Measurements from ENCODE around the gene PTPRF. TPM values are rescaled to one million over a fixed set of nuclear protein-coding genes. Genes with fewer than 3 reads are reported as not detected.

PTPRF gene
- total RNA-seq, 3 donors from 2014 or later (not counting 1 experiment from before 2014, with no cell fraction given), result 0.12 to 1.9 TPM; not detected in 1

DNA sequence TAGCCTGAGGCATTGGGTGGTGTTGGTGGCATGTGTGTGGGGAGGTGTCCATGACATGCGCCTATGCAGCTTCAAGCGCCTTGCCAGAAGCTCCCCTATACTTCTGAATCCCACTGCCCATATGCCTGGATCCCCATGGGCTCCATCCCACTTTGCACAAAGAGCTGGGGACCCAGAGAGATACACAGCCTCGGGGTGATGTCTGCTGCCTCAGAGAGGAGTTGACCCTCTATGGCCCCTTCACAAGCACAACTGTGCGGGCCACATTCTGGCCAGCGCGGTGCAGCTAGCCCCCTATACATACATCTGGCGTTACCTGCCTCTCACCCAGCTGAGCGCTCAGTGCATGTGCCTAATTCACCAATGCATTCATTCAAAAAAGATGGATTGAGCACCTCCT lies 9.6 kb upstream of the PTPRF start:
- DNase-seq (no peak), ATAC-seq (no peak)
- WGBS (ENCODE audit: insufficient coverage), result 91% methylated on average over 7 of the region's 8 CpGs
- no peaks in the 10 kb centered on the region for H3K36me3 Mint-ChIP-seq
- no peaks in the 10 kb centered on the region for H3K4me1 Mint-ChIP-seq
- H3K27me3 Mint-ChIP-seq (ENCODE audit: low read depth in 2 of 2), result peaks cover 37 to 69% of the 10 kb centered on the region in 2 donors
- no peak overlapping the region for H3K27ac ChIP-seq (ENCODE audit: low read length)
- H3K4me3 Mint-ChIP-seq, result no peak overlapping the region
- intact Hi-C loops (cut with micrococcal nuclease), result no loop called here
- peaks cover 7% of the 10 kb centered on the region for H3K27me3 ChIP-seq (ENCODE audit: control insufficient read depth, insufficient read depth, low read length)
- no peaks in the 10 kb centered on the region for H3K36me3 ChIP-seq (ENCODE audit: control insufficient read depth, insufficient read depth, low read length)
- no peaks in the 10 kb centered on the region for H3K4me1 ChIP-seq (ENCODE audit: control insufficient read depth, insufficient read depth, low read length)
- H3K4me3 ChIP-seq (ENCODE audit: low read length), result no peak overlapping the region
- H3K9me3 ChIP-seq (ENCODE audit: control insufficient read depth, insufficient read depth, low read length), result no peaks in the 10 kb centered on the region
- TF ChIP-seq, protein P1, sequence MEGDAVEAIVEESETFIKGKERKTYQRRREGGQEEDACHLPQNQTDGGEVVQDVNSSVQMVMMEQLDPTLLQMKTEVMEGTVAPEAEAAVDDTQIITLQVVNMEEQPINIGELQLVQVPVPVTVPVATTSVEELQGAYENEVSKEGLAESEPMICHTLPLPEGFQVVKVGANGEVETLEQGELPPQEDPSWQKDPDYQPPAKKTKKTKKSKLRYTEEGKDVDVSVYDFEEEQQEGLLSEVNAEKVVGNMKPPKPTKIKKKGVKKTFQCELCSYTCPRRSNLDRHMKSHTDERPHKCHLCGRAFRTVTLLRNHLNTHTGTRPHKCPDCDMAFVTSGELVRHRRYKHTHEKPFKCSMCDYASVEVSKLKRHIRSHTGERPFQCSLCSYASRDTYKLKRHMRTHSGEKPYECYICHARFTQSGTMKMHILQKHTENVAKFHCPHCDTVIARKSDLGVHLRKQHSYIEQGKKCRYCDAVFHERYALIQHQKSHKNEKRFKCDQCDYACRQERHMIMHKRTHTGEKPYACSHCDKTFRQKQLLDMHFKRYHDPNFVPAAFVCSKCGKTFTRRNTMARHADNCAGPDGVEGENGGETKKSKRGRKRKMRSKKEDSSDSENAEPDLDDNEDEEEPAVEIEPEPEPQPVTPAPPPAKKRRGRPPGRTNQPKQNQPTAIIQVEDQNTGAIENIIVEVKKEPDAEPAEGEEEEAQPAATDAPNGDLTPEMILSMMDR (IDR thresholded peaks at IDR 0.05), result no peak
- H3K9me3 Mint-ChIP-seq, result no peaks in the 10 kb centered on the region
- H3K27ac Mint-ChIP-seq, result no peak overlapping the region

DNA sequence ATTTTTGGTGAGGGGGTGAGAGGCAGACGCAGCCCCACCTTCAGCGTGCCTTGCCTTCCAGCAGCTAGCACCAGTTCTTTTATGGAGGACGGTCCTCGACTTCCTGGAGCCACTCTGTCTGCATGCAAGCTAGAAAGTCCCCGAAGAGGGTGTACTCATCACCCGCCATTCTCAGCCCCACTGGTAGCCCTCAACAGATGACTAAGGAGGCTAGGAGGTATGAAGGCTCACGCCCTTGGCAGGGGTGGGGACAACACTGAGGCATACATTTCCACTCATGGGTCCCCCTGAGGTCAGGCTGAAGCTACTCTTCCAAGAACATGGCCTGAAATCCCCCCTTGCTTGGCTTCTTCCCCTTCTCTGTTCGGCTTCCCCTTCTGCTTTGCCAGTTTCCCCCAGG lies 8.9 kb upstream of the PTPRF start:
- H3K27ac ChIP-seq (ENCODE audit: low read length), result no peak overlapping the region
- peaks cover 7% of the 10 kb centered on the region for H3K27me3 ChIP-seq (ENCODE audit: control insufficient read depth, insufficient read depth, low read length)
- H3K4me1 ChIP-seq (ENCODE audit: control insufficient read depth, insufficient read depth, low read length), result no peaks in the 10 kb centered on the region
- H3K36me3 Mint-ChIP-seq, result no peaks in the 10 kb centered on the region
- no peaks in the 10 kb centered on the region for H3K9me3 ChIP-seq (ENCODE audit: control insufficient read depth, insufficient read depth, low read length)
- no peak overlapping the region for H3K4me3 Mint-ChIP-seq
- H3K36me3 ChIP-seq (ENCODE audit: control insufficient read depth, insufficient read depth, low read length), result no peaks in the 10 kb centered on the region
- H3K27me3 Mint-ChIP-seq (ENCODE audit: low read depth in 2 of 2), result peaks cover 36 to 68% of the 10 kb centered on the region in 2 donors
- DNase-seq (no peak), ATAC-seq (no peak)
- no peak overlapping the region for H3K27ac Mint-ChIP-seq
- TF ChIP-seq, protein P1 (IDR thresholded peaks at IDR 0.05), result no peak
- H3K4me1 Mint-ChIP-seq, result no peaks in the 10 kb centered on the region
- H3K9me3 Mint-ChIP-seq, result no peaks in the 10 kb centered on the region
- H3K4me3 ChIP-seq (ENCODE audit: low read length), result no peak overlapping the region
- WGBS (ENCODE audit: insufficient coverage), result 78% methylated on average over 8 of the region's 8 CpGs
- intact Hi-C loops (cut with micrococcal nuclease), result no loop called here

DNA sequence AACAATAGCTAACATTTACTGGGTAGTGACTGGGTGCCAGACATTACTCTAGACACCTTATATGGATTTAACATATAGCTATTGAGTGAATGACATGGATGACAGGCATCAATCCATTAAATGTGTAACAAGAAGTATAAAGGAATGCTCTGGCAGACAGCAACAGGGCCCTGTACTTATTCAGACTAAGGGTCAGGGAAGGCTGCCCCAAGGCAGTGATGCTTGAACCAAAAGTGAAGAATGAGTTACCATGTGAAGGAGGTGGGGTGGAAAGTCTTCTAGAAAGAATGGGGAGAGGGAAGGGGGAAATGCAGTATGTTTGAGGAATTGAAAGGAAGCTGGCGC lies 8.3 kb upstream of the PTPRF start:
- Mint-ChIP-seq H3K4me3 (no peak overlapping the region), H3K27me3 (ENCODE audit: low read depth in 2 of 2) (peaks cover 34 to 64% of the 10 kb centered on the region in 2 donors), H3K27ac (no peak overlapping the region), H3K36me3 (no peaks in the 10 kb centered on the region), H3K4me1 (no peaks in the 10 kb centered on the region), H3K9me3 (no peaks in the 10 kb centered on the region)
- TF ChIP-seq, protein P1 (IDR thresholded peaks at IDR 0.05), result no peak
- intact Hi-C loops (cut with micrococcal nuclease), result no loop called here
- Histone ChIP-seq H3K4me1 (ENCODE audit: control insufficient read depth, insufficient read depth, low read length) (no peaks in the 10 kb centered on the region), H3K9me3 (ENCODE audit: control insufficient read depth, insufficient read depth, low read length) (no peaks in the 10 kb centered on the region), H3K27ac (ENCODE audit: low read length) (no peak overlapping the region), H3K27me3 (ENCODE audit: control insufficient read depth, insufficient read depth, low read length) (peaks cover 7% of the 10 kb centered on the region), H3K36me3 (ENCODE audit: control insufficient read depth, insufficient read depth, low read length) (no peaks in the 10 kb centered on the region), H3K4me3 (ENCODE audit: low read length) (no peak overlapping the region)
- DNase-seq (no peak), ATAC-seq (no peak)
- WGBS (ENCODE audit: insufficient coverage), result 88% methylated on average over 1 of the region's 1 CpG

DNA sequence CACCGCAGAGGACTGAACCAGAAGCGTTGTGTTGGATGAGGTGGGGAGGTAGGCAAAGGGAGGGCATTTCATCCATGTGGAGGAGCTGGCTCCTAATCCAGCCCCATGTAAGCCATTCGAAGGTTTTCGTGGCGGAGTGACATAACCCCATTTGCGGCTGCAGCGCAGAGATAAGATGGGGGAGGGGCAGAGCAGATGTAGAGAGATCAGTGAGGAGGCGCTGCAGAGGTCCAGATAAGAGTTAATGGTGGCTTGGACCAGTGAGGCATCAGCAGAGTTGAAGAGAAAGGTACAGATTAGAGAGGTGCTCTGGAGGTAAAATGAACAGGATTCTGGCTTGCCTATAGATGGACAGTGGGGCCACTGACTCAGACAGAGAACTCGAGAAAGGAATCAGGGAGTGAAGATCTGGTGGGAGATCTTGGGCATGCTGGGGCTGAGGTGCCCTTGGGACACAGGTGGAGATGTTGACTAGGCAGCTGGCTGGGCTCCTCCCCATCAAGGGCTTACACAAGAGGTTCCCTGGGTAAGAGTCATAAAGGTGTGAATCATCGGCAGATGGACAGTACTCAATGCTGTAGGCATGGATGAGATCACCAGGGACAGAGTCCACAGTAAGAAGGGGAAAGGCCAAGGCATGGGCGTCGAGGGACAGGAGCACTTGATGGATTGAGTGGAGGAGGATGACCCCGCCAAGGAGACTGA lies 7.8 kb upstream of the PTPRF start:
- H3K4me1 ChIP-seq (ENCODE audit: control insufficient read depth, insufficient read depth, low read length), result no peaks in the 10 kb centered on the region
- no peaks in the 10 kb centered on the region for H3K9me3 Mint-ChIP-seq
- H3K27ac ChIP-seq (ENCODE audit: low read length), result no peak overlapping the region
- no peaks in the 10 kb centered on the region for H3K4me1 Mint-ChIP-seq
- H3K27me3 ChIP-seq (ENCODE audit: control insufficient read depth, insufficient read depth, low read length), result peaks cover 7% of the 10 kb centered on the region
- WGBS (ENCODE audit: insufficient coverage), result 84% methylated on average over 13 of the region's 13 CpGs
- no peak overlapping the region for H3K27ac Mint-ChIP-seq
- H3K9me3 ChIP-seq (ENCODE audit: control insufficient read depth, insufficient read depth, low read length), result no peaks in the 10 kb centered on the region
- intact Hi-C loops (cut with micrococcal nuclease), result no loop called here
- ATAC-seq (no peak), DNase-seq (no peak)
- peaks cover 34 to 67% of the 10 kb centered on the region in 2 donors for H3K27me3 Mint-ChIP-seq (ENCODE audit: low read depth in 2 of 2)
- H3K4me3 ChIP-seq (ENCODE audit: low read length), result no peak overlapping the region
- no peak overlapping the region for H3K4me3 Mint-ChIP-seq
- TF ChIP-seq, protein P1 (IDR thresholded peaks at IDR 0.05), result no peak
- H3K36me3 ChIP-seq (ENCODE audit: control insufficient read depth, insufficient read depth, low read length), result no peaks in the 10 kb centered on the region
- H3K36me3 Mint-ChIP-seq, result no peaks in the 10 kb centered on the region
